Measurements from ENCODE around the gene SNAI3. TPM values are rescaled to one million over a fixed set of nuclear protein-coding genes. Genes with fewer than 3 reads are reported as not detected.
A peak's percentile ranks its signal among the peaks of the same experiment; 100 is the strongest.

Gene SNAI3
- total RNA-seq, 1 experiment from 2014 or later, result 1.4 TPM

DNA sequence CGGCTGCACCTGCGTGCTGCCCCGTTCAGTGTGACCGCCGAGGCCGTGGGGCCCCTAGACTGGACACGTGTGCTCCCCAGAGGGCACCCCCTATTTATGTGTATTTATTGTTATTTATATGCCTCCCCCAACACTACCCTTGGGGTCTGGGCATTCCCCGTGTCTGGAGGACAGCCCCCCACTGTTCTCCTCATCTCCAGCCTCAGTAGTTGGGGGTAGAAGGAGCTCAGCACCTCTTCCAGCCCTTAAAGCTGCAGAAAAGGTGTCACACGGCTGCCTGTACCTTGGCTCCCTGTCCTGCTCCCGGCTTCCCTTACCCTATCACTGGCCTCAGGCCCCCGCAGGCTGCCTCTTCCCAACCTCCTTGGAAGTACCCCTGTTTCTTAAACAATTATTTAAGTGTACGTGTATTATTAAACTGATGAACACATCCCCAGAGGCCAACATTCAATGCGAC is 46.2 kb downstream of the SNAI3 start:
- no peaks in the 10 kb centered on the region; the same call in 1 of the 2 replicates for H3K36me3 ChIP-seq (ENCODE audit: insufficient read depth, low read length)
- no peaks in the 10 kb centered on the region for H3K79me2 ChIP-seq (ENCODE audit: low read length)
- no peak overlapping the region for H2AFZ ChIP-seq (ENCODE audit: low read length)
- H3K9me3 ChIP-seq (ENCODE audit: low read length), result no peaks in the 10 kb centered on the region
- H3K9ac ChIP-seq (ENCODE audit: low read length), result peak overlapping the region; percentile 37; the same call in 1 of the 2 replicates
- H3K27me3 ChIP-seq (ENCODE audit: low read length), result no peaks in the 10 kb centered on the region
- peaks cover 32% of the 10 kb centered on the region for H3K4me1 ChIP-seq (ENCODE audit: low read length)
- H3K4me2 ChIP-seq (ENCODE audit: low read depth, low read length, poor library complexity, severe bottlenecking), result peak overlapping the region; percentile 40
- H4K20me1 ChIP-seq (ENCODE audit: insufficient read depth, low read depth, low read length), result peaks cover 47% of the 10 kb centered on the region
- H3K27ac ChIP-seq (ENCODE audit: low read length), result no peak overlapping the region
- DNase-seq, result peak; percentile 57
- no peaks in the 10 kb centered on the region for H3K9me2 ChIP-seq (replicated peaks; ENCODE audit: insufficient read depth, low read length)
- 0 out of 2 replicates have a peak overlapping the region, but pooled peaks have one; percentile 0 for H3K4me3 ChIP-seq (ENCODE audit: low read length)

DNA sequence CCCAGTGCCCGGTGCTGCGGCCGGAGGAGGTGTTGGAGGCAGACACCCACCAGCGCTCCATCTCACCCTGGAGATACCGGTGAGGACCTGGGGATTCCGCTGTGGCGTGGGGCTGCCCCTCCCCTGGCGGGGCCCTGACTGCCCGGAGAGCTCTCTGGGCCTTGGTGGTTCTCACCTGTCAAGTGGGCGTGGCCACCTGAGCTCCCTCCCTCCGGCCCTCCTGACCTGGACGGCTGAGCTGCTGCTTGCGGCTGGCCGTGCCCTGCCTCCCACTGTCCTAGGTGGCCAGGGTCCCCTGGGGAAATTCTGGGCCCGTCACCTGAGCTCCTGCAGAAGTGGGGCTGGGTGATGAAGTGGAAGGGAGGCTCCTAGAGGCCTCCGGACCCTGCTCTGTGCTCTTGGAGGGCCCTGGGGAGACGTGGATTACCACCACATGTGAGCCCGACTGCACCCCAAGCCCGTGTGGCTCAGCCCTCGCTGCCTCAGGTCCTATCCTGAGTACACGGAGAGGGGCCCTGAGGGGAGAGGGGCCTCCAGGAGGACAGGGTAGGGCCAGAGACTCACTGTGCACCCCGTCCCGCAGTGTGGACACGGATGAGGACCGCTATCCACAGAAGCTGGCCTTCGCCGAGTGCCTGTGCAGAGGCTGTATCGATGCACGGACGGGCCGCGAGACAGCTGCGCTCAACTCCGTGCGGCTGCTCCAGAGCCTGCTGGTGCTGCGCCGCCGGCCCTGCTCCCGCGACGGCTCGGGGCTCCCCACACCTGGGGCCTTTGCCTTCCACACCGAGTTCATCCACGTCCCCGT is 46.9 kb downstream of the SNAI3 start:
- Histone ChIP-seq H3K9ac (ENCODE audit: low read length) (peak overlapping the region; percentile 37), H3K9me2 (replicated peaks; ENCODE audit: insufficient read depth, low read length) (no peaks in the 10 kb centered on the region), H3K4me2 (ENCODE audit: low read depth, low read length, poor library complexity, severe bottlenecking) (peak overlapping the region; percentile 38), H3K4me3 (ENCODE audit: low read length) (0 out of 2 replicates have a peak overlapping the region, but pooled peaks have one; percentile 0), H3K27ac (ENCODE audit: low read length) (no peak overlapping the region), H3K79me2 (ENCODE audit: low read length) (no peaks in the 10 kb centered on the region), H3K4me1 (ENCODE audit: low read length) (peaks cover 38% of the 10 kb centered on the region), H3K27me3 (ENCODE audit: low read length) (no peaks in the 10 kb centered on the region), H4K20me1 (ENCODE audit: insufficient read depth, low read depth, low read length) (peaks cover 53% of the 10 kb centered on the region), H3K9me3 (ENCODE audit: low read length) (no peaks in the 10 kb centered on the region), H2AFZ (ENCODE audit: low read length) (no peak overlapping the region), H3K36me3 (ENCODE audit: insufficient read depth, low read length) (no peaks in the 10 kb centered on the region; the same call in 1 of the 2 replicates)
- peak; percentile 73 for DNase-seq

DNA sequence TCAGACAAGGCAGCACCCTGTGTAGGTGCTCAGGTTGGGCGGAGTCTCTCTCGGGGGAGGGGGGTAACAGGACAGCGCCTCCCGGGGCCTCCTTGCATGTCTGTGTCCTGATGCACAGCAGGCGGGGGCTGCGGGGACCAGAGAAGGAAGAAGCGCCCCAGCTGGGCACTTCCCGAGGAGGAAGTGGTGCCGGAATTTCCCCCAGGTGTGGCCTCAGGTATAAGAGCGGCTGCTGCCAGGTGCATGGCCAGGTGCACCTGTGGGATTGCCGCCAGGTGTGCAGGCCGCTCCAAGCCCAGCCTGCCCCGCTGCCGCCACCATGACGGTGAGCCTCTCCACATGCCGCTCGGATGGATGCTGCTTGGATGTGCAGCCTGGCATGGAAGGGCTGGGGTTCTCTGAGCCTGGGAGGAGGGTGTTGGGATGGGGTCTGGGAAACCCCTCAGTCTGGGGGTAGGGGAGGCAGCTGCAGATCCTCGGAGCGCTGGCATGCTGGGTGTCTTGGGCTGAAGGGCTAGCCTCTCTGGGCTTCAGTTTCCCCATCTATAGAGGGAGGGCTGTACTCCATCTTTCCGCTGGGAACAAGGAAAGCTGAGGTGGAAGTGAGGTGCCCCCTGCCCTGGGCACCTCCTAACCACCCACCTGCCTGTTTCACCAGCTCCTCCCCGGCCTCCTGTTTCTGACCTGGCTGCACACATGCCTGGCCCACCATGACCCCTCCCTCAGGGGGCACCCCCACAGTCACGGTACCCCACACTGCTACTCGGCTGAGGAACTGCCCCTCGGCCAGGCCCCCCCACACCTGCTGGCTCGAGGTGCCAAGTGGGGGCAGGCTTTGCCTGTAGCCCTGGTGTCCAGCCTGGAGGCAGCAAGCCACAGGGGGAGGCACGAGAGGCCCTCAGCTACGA is 47.7 kb downstream of the SNAI3 start, which contains the start of gene IL17C:
IL17C (plus strand) TSS at position 250 of the 908 bp plus-strand sequence; CDS start at position 320, 70 bp downstream.
- Histone ChIP-seq H3K27ac (ENCODE audit: low read length) (no peak within 1 kb of the TSS), H3K4me2 (ENCODE audit: low read depth, low read length, poor library complexity, severe bottlenecking) (peak within 1 kb of the TSS; percentile 38), H3K9me3 (ENCODE audit: low read length) (no peaks in the 10 kb centered on the region), H3K27me3 (ENCODE audit: low read length) (no peaks in the 10 kb centered on the region), H3K4me3 (ENCODE audit: low read length) (no peak within 1 kb of the TSS), H4K20me1 (ENCODE audit: insufficient read depth, low read depth, low read length) (peaks cover 53% of the 10 kb centered on the region), H2AFZ (ENCODE audit: low read length) (no peak within 1 kb of the TSS), H3K9me2 (replicated peaks; ENCODE audit: insufficient read depth, low read length) (no peaks in the 10 kb centered on the region), H3K4me1 (ENCODE audit: low read length) (peaks cover 47% of the 10 kb centered on the region), H3K9ac (ENCODE audit: low read length) (peak within 1 kb of the TSS; percentile 37; the same call in 1 of the 2 replicates), H3K36me3 (ENCODE audit: insufficient read depth, low read length) (no peaks in the 10 kb centered on the region), H3K79me2 (ENCODE audit: low read length) (no peaks in the 10 kb centered on the region)
- peak; percentile 44 for DNase-seq

DNA sequence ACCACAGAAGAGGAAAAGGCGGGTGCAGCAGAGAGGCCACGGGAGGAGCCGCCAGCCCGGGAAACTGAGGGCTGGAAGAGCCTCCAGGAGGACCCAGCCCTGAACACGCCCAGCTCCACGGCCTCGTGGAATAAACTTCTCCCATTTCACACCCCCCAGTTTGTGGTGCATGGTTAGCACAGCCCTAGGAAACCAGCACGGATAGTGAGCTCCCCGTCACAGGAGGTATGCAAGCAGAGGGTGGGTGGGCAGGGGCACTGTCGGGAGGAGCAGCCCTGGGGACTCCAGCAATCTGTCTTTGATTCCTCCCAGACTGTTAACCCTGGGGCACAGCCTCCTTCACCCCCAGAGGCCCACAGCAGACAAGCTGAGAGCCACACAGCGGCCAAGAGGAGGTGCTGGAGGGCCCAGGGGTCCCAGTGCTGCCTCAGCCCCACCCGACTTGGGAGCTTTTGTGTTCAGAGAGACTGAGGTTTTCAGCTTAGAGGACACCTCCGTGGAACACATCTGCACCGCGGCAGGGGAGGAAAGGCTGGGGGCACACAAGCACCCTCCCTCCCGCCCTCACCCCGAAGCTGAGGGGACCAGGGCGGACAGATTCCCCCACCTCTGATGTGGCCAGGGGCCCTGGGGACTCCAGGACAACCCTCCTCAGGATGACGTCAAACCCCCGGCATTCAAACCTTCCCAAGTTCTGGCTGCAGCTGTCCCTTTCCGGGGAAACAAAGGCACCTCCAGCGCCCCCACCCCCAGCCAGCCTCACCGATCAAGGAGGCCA is 49.6 kb downstream of the SNAI3 start:
- Histone ChIP-seq H3K9ac (ENCODE audit: low read length) (no peak overlapping the region), H4K20me1 (ENCODE audit: insufficient read depth, low read depth, low read length) (peaks cover 52% of the 10 kb centered on the region), H3K36me3 (ENCODE audit: insufficient read depth, low read length) (no peaks in the 10 kb centered on the region), H3K27ac (ENCODE audit: low read length) (no peak overlapping the region), H3K4me2 (ENCODE audit: low read depth, low read length, poor library complexity, severe bottlenecking) (no peak overlapping the region), H2AFZ (ENCODE audit: low read length) (no peak overlapping the region), H3K9me3 (ENCODE audit: low read length) (no peaks in the 10 kb centered on the region), H3K79me2 (ENCODE audit: low read length) (no peaks in the 10 kb centered on the region), H3K4me1 (ENCODE audit: low read length) (peaks cover 53% of the 10 kb centered on the region), H3K9me2 (replicated peaks; ENCODE audit: insufficient read depth, low read length) (no peaks in the 10 kb centered on the region), H3K27me3 (ENCODE audit: low read length) (no peaks in the 10 kb centered on the region), H3K4me3 (ENCODE audit: low read length) (no peak overlapping the region)
- no peak for DNase-seq

GRCh38 chr16:88635671-88636319 is 50.5 kb downstream of the SNAI3 start:
- Histone ChIP-seq H4K20me1 (ENCODE audit: insufficient read depth, low read depth, low read length) (peaks cover 47% of the 10 kb centered on the region), H3K4me2 (ENCODE audit: low read depth, low read length, poor library complexity, severe bottlenecking) (no peak overlapping the region), H3K36me3 (ENCODE audit: insufficient read depth, low read length) (no peaks in the 10 kb centered on the region), H3K27ac (ENCODE audit: low read length) (no peak overlapping the region), H3K9me3 (ENCODE audit: low read length) (no peaks in the 10 kb centered on the region), H3K4me3 (ENCODE audit: low read length) (no peak overlapping the region), H3K79me2 (ENCODE audit: low read length) (no peaks in the 10 kb centered on the region), H3K9ac (ENCODE audit: low read length) (no peak overlapping the region), H3K27me3 (ENCODE audit: low read length) (no peaks in the 10 kb centered on the region), H3K4me1 (ENCODE audit: low read length) (peaks cover 49% of the 10 kb centered on the region), H2AFZ (ENCODE audit: low read length) (no peak overlapping the region), H3K9me2 (replicated peaks; ENCODE audit: insufficient read depth, low read length) (no peaks in the 10 kb centered on the region)
- DNase-seq, result no peak

DNA sequence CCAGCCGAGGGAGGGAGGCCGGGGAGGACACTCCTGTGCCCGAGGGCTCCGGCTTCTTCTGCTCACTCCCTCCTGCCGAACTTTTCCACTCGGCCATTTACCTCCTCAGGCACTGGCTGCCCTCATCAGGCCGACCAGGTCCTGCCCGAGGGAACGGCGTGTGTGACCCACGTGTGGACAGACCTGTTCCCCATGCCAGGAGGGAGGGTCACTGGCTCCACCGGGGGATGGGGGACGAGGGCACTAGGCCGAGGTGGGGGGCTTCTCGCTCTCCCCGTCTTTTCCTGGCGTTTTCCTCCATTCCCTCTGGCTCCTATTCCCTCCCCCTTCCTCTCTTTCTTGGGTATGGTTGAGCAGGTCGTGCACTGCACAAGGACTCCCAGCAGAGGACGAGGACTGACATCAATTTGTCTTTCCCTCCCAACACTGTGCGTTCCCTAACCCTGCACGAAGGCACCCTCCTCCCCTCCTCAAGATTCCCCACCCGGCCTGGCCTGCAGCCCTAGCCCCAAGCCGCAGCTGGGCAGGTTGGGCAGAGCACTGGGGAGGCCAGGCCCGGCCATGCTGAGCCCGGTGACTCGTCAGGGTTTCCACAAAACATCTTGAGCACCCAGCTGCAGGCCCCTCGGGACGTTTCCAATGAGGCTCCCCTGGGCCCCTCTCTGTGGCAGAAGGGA is 51.2 kb downstream of the SNAI3 start:
- Histone ChIP-seq H3K4me1 (ENCODE audit: low read length) (peaks cover 42% of the 10 kb centered on the region), H3K4me2 (ENCODE audit: low read depth, low read length, poor library complexity, severe bottlenecking) (peak overlapping the region; percentile 54)

More for the DNA sequence above, 51.2 kb downstream of the SNAI3 start:
- peaks cover 42% of the 10 kb centered on the region for H4K20me1 ChIP-seq (ENCODE audit: insufficient read depth, low read depth, low read length)
- H3K27ac ChIP-seq (ENCODE audit: low read length), result no peak overlapping the region
- no peaks in the 10 kb centered on the region for H3K79me2 ChIP-seq (ENCODE audit: low read length)
- H3K9me3 ChIP-seq (ENCODE audit: low read length), result no peaks in the 10 kb centered on the region
- no peak overlapping the region for H3K9ac ChIP-seq (ENCODE audit: low read length)
- no peak overlapping the region for H2AFZ ChIP-seq (ENCODE audit: low read length)
- H3K27me3 ChIP-seq (ENCODE audit: low read length), result no peaks in the 10 kb centered on the region
- H3K9me2 ChIP-seq (replicated peaks; ENCODE audit: insufficient read depth, low read length), result no peaks in the 10 kb centered on the region
- no peak overlapping the region for H3K4me3 ChIP-seq (ENCODE audit: low read length)
- H3K36me3 ChIP-seq (ENCODE audit: insufficient read depth, low read length), result no peaks in the 10 kb centered on the region; the same call in 1 of the 2 replicates
- DNase-seq, result peak; percentile 45

Measured in Karpas-422 (cell line).